GM12891 (cell line): ENCODE results near the gene RPS13. TPM values are rescaled to one million over a fixed set of nuclear protein-coding genes. Genes with fewer than 3 reads are reported as not detected.
"Not testable (repeated sequence)": the region's sequence is repeated elsewhere in the genome, so short reads cannot be mapped to it uniquely, and the experiment has no call there.

Source experiments
- DNase-seq: peaks from one replicate; pipeline ENCODE4 v3.0.0; 2011; ENCODE audit warnings: low spot score; ENCODE audit not compliant: insufficient read length
- FAIRE-seq: peaks from 2 replicates; lab custom pipeline; 2011; peaks lifted over from hg19 to GRCh38; lab: Jason Lieb, UNC
- PAX5 ChIP-seq: IDR thresholded peaks from 2 replicates; pipeline ENCODE4 v1.6.1; 2011; ENCODE audit warnings: low read length, moderate library complexity, mild to moderate bottlenecking; ENCODE audit not compliant: insufficient read depth, severe bottlenecking
- POLR2A ChIP-seq: IDR thresholded peaks from 2 replicates; pipeline ENCODE4 v1.6.1; 2011; ENCODE audit warnings: low read depth, low read length, control low read depth
- POLR2AphosphoS5 ChIP-seq: IDR thresholded peaks from 2 replicates; pipeline ENCODE4 v1.6.1; 2011; ENCODE audit warnings: low read depth, low read length, control low read depth
- POU2F2 ChIP-seq: IDR thresholded peaks from 2 replicates; pipeline ENCODE4 v1.6.1; 2011; ENCODE audit warnings: low read depth, mild to moderate bottlenecking, control low read depth, low read length, moderate library complexity
- SPI1 ChIP-seq: IDR thresholded peaks from 2 replicates; pipeline ENCODE4 v1.6.1; 2011; ENCODE audit warnings: low read depth, low read length, control low read depth
- TAF1 ChIP-seq: IDR thresholded peaks from 2 replicates; pipeline ENCODE4 v1.6.1; 2011; ENCODE audit warnings: low read depth, low read length, control low read depth
- polyA plus RNA-seq: library from polyadenylated mRNA; unstranded; fragments of >200 nt; gene quantifications from one replicate; pipeline ENCODE4 v1.2.1, GENCODE V29; 2012; ENCODE audit warnings: low read depth, missing spikeins, inconsistent platforms; ENCODE audit not compliant: missing spikeins

The RPS13 gene
- 3,811 TPM for polyA plus RNA-seq

DNA sequence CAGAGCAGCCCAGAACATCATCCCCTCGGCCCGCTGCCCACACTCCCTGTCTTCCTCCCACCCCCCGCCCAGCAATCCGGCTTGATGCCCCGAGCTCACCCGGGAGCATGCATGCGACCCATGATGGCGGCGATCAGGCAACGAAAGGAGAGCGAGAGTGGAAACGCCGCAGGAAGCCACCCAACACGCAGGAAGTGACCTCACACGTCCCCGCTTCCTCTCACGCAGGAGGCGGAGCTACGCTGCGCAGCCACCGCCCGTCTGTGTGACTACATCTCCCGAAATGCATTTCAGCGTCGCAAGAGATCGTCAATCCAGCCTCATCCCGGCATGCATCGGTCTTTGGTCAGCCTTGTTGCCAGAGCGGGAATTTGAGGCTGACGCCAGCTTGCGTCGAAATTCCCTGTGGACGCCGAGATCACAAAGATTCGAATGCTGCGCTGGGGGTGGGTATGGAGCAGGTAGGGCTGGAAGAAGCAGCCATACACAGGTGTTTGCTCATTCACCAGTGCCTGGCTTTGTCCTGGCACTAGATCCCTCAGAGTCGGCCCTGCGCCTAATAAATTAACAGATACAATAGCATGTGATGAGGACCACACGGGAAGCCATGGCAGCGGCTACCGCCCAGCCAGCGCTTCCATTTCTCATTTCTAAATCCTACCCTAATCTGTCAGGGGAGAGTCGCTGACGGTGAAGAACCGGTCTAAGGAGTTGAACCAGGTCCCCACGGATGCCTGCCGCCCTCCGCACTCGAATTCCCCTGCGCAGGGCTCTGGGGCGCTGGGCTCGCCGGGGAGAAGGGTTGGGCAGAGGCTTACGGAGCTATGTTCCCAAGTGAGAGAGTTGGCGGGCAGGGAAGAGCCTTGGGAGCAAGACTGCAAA lies at the start of gene RPS13:
Gene RPS13 (minus strand): TSS at position 148 of the 882 bp plus-strand sequence. CDS start 26 bp downstream, at position 122.
- peak; percentile 93 for TF ChIP-seq POU2F2
- TF ChIP-seq POLR2A = peak; percentile 97
- peak; percentile 96 for TF ChIP-seq TAF1
- TF ChIP-seq SPI1 = peak; percentile 78
- no peak for TF ChIP-seq PAX5
- peak; percentile 99 for TF ChIP-seq POLR2AphosphoS5
- DNase-seq (peak; percentile 82), FAIRE-seq (peak; percentile 99)

GRCh38 chr11:17121981-17122380 lies 44.5 kb upstream of the RPS13 start:
- TF ChIP-seq POLR2A = no peak
- TF ChIP-seq TAF1 = no peak
- no peak for TF ChIP-seq POLR2AphosphoS5
- TF ChIP-seq SPI1 = no peak
- TF ChIP-seq PAX5 = no peak
- FAIRE-seq (no peak), DNase-seq (no peak)

DNA sequence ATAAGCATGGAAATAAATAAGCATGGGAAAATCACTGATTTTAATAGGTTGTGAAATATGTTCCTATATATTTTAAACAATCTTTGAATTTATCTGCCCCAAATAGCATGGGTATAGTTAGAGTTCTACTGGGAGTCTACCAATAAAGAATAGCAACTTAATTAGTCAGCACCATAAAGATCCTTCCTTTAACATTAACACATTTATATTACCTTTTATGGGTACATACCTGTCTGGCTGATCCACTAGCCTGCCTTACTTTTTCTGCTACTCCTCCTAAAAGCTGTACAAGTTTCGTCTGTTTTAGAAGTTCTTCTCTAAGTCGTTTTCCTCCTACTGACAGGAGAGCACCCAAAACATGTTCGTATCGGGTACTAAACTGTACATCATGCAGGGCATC lies 39.8 kb upstream of the RPS13 start:
- no peak for FAIRE-seq
- TF ChIP-seq PAX5 (no peak), POLR2A (no peak), TAF1 (no peak), POU2F2 (no peak), POLR2AphosphoS5 (no peak), SPI1 (no peak)
- DNase-seq = no peak

- DNase-seq (no peak), FAIRE-seq (no peak)
- TF ChIP-seq POU2F2 (no peak), PAX5 (no peak), SPI1 (no peak), POLR2A (no peak)
These were observed 38.6 kb upstream of the RPS13 start for GRCh38 chr11:17116117-17116516.

DNA sequence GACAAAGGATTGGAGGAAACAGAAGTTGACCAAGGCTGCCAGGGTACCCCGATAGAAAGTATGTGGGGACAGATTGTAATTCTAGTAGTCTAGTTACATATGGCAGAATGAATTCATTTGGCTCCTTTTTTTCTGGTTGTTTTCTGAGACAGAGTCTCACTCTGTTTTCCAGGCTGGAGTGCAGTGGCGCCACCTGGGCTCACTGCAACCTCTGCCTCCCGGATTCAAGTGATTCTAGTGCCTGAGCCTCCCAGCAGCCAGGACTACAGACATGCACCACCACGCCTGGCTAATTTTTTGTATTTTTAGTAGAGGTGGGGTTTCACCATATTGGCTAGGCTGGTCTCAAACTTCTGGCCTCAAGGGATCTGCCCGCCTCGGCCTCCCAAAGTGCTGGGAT lies 30.3 kb upstream of the RPS13 start:
- not testable (repeated sequence) for FAIRE-seq, DNase-seq

DNA sequence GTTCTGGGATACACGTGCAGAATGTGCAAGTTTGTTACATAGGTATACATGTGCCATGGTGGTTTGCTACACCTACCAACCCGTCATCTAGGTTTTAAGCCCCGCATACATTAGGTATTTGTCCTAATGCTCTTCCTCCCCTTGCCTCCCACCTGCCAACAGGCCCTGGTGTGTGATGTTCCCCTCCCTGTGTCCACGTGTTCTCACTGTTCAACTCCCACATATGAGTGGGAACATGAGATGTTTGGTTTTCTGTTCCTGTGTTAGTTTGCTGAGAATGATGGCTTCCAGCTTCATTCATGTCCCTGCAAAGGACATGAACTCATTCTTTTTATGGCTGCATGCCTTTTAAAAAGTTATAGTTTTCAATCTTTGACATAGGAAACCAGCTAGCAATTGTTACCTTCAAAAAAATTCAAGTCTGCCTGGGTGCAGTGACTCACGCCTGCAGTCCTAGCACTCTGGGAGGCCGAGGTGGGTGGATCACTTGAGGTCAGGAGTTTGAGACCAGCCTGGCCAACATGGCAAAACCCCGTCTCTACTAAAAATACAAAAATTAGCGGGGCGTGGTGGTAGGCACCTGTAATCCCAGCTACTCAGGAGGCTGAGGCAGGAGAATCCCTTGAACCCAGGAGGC lies 28.1 kb upstream of the RPS13 start:
- not testable (repeated sequence) for DNase-seq, FAIRE-seq

- no peak for FAIRE-seq
- TF ChIP-seq TAF1 (no peak), SPI1 (peak; percentile 59)
These were observed 25.0 kb upstream of the RPS13 start for GRCh38 chr11:17102462-17102861.

DNA sequence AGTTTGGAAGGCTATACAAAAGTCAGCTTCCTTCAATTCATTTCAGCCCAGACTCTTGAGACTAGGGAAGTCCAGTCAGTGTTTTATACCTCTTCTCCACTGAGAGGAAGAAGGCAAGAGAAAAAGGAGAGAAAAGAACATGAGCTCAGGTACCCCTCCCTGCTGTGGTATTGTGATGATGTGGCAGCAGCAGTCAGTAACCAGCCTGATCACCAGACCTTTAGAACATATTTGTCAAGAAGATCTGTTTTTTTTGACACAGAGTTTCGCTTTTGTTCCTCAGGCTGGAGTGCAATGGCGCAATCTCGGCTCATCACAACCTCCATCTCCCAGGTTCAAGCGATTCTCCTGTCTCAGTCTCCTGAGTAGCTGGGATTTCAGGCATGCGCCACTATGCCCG lies 21.2 kb upstream of the RPS13 start:
- FAIRE-seq = no peak
- DNase-seq = no peak
- TF ChIP-seq POLR2AphosphoS5 (no peak), SPI1 (no peak), TAF1 (no peak), POU2F2 (no peak), POLR2A (no peak), PAX5 (no peak)

More at GRCh38 chr11:17102462-17102861, 25.0 kb upstream of the RPS13 start:
- DNase-seq = no peak

DNA sequence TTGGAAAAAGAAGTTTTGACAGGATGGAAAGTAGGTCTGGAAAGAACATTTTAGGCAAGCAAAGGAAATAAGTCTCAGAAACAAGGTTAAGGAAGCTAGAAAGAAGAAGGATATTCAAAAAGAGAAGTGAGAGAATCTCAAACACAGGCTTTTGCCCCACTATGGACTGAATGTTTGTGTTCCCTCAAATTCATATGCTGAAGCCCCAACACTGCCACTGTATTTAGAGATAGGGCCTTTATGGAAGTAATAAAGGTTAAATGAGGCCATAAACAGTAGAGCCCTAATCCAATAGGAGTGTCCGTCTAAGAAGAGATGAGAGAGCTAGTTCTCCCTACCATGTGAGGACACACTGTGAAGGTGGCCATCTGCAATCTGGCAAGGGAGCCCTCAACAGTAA lies 20.6 kb upstream of the RPS13 start:
- DNase-seq (no peak), FAIRE-seq (no peak)
- no peak for TF ChIP-seq POLR2A
- TF ChIP-seq POLR2AphosphoS5 = no peak
- no peak for TF ChIP-seq POU2F2
- no peak for TF ChIP-seq PAX5
- TF ChIP-seq SPI1 = no peak
- no peak for TF ChIP-seq TAF1

DNA sequence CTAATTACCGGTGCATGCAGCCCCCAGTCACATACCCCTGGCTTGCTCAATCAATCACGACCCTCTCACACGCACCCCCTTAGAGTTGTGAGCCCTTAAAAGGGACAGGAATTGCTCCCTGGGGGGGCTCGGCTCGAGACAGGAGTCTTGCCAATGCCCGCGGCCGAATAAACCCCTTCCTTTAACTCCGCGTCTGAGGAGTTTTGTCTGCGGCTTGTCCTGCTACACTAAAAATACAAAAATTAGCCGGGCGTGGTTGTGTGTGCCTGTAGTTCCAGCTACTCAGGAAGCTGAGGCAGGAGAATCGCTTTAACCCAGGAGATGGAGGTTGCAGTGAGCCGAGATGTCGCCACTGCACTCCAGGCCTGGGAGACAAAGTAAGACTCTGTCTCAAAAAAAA lies 8.5 kb upstream of the RPS13 start:
- FAIRE-seq, DNase-seq: not testable (repeated sequence)

GRCh38 chr11:17077240-17077519 lies 287 bp downstream of the RPS13 start:
- DNase-seq (no peak), FAIRE-seq (no peak)
- TF ChIP-seq POLR2A (no peak), POU2F2 (no peak), SPI1 (no peak), PAX5 (no peak), TAF1 (no peak), POLR2AphosphoS5 (no peak)
